Neural progenitor cell (in vitro differentiated cells): ENCODE data around the gene QPCT.

Experiments used
- CTCF ChIP-seq: fragments of 200-600 bp; sonication (generic); IDR thresholded peaks from 2 replicates; pipeline ENCODE4 v1.5.1; 2017; ENCODE audit warnings: antibody characterized with exemption, mild to moderate bottlenecking
- EZH2 ChIP-seq: fragments of 200-600 bp; sonication (generic); IDR thresholded peaks from 2 replicates; pipeline ENCODE4 v1.6.1; 2017; ENCODE audit warnings: antibody characterized with exemption, mild to moderate bottlenecking, moderate library complexity
- EZH2phosphoT487 ChIP-seq: fragments of 200-600 bp; sonication (generic); IDR thresholded peaks from 2 replicates; pipeline ENCODE4 v1.6.1; 2017; ENCODE audit warnings: antibody characterized with exemption

GRCh38 chr2:37322368-37322767 is 22.1 kb upstream of the QPCT start:
- TF ChIP-seq CTCF (no peak), EZH2 (no peak), EZH2phosphoT487 (no peak)
